Epithelial cell of esophagus (primary cell): ENCODE measurements around the gene ZBTB20.

Experiments used
- DNase-seq: peaks from one replicate; pipeline ENCODE4 v3.0.0; 2010; ENCODE audit warnings: low read depth
- H3K4me3 ChIP-seq: 2 replicates; pipeline ENCODE4 v1.5.1; 2011; ENCODE audit warnings: mild to moderate bottlenecking, low read length, control low read depth
- CTCF ChIP-seq: IDR thresholded peaks from 2 replicates; pipeline ENCODE4 v1.5.1; 2011; ENCODE audit warnings: low read depth, mild to moderate bottlenecking, low read length, control low read depth, inconsistent platforms; ENCODE audit not compliant: insufficient read depth; ENCODE audit errors: missing control alignments

ZBTB20 gene

DNA sequence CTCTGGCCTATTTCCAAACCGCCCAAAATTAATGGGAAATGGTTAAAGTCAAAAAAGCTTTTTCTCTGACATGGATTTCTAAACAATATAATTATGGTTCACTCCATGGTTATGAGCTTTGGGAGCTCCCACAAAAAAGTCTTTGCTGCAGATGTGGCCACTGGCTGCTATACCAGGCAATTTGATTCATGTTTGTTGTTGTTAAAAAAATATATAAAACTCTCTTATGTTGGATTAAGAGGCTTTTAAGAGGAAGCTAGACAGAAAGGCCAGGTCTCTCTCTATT lies 594.6 kb downstream of the ZBTB20 start:
- DNase-seq, result no peak
- H3K4me3 ChIP-seq, result no peak overlapping the region
- no peak for TF ChIP-seq CTCF

- TF ChIP-seq CTCF, result no peak
- peak; percentile 86 for DNase-seq
- no peak overlapping the region for H3K4me3 ChIP-seq
Observed at GRCh38 chr3:114551770-114552526, 595.1 kb downstream of the ZBTB20 start.

DNA sequence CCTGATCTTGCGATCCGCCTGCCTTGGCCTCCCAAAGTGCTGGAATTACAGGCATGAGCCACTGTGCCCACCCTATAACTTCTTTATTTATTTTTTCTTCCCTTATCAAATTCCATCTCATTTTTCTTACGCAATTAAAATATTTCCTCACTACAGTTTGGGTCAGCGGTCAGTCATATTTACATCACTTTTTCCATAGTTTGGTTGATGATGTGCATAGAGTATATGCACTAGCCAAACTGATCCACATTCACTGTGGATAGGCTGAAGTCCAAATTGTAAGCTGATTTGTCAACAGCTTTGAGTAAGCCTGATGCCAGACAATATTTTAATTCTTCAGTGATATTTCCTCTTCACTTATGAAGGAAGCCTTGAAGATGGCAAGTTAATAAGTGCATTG lies 596.9 kb downstream of the ZBTB20 start:
- H3K4me3 ChIP-seq, result no peak overlapping the region
- no peak for TF ChIP-seq CTCF
- DNase-seq, result no peak

DNA sequence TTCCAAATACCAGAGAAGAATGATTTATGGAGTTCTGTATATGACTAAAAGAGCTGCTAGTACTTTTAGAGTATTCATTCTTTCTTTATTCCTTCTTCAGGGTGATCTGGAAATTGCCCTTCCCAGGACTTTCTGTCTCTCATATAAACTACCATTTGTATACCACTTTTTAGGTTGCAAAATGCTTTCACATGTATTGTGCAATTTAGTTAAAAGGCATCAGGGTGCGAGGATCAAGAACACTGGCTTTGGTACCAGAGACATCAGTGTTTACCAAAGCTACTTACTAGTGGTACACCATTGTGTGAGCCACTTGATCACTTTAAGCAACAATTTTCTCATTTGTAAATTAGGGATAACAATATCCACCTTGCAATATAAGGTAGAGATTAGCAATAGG lies 601.9 kb downstream of the ZBTB20 start:
- no peak for DNase-seq
- no peak overlapping the region for H3K4me3 ChIP-seq
- TF ChIP-seq CTCF, result no peak

GRCh38 chr3:114542359-114542758 lies 604.7 kb downstream of the ZBTB20 start:
- DNase-seq, result no peak

GRCh38 chr3:114539525-114539924 lies 607.6 kb downstream of the ZBTB20 start:
- DNase-seq, result no peak
- no peak overlapping the region for H3K4me3 ChIP-seq
- TF ChIP-seq CTCF, result no peak

More at GRCh38 chr3:114542359-114542758, 604.7 kb downstream of the ZBTB20 start:
- TF ChIP-seq CTCF, result no peak
- H3K4me3 ChIP-seq, result no peak overlapping the region

- H3K4me3 ChIP-seq, result no peak overlapping the region
- no peak for DNase-seq
- TF ChIP-seq CTCF, result no peak
Observed at GRCh38 chr3:114538211-114538610, 608.9 kb downstream of the ZBTB20 start.
